Sigmoid colon (tissue), 7 donors: ENCODE results near the gene HTT. TPM values are rescaled to one million over a fixed set of nuclear protein-coding genes. Genes with fewer than 3 reads are reported as not detected.

ENCODE experiments used
- DNase-seq: peaks from one replicate; pipeline ENCODE4 v3.0.0-alpha.2; 2019
- H3K27ac ChIP-seq, 4 donors: fragments of 200-600 bp; sonication (generic); one replicate each; pipeline ENCODE4 v1.5.1; 2016 to 2019; ENCODE audit warnings: mild to moderate bottlenecking in 1 of 4
- H3K27me3 ChIP-seq, 3 donors: fragments of 200-600 bp; sonication (generic); one replicate each; pipeline ENCODE4 v1.5.1; 2019; ENCODE audit warnings: mild to moderate bottlenecking in 1 of 3
- H3K36me3 ChIP-seq, 4 donors: fragments of 200-600 bp; sonication (generic); one replicate each; pipeline ENCODE4 v1.5.1; 2016 to 2019
- H3K4me1 ChIP-seq, 4 donors: fragments of 200-600 bp; sonication (generic); one replicate each; pipeline ENCODE4 v1.5.1; 2017 to 2019
- H3K4me3 ChIP-seq, 4 donors: fragments of 200-600 bp; sonication (generic); one replicate each; pipeline ENCODE4 v1.5.1; 2017 to 2019; ENCODE audit warnings: mild to moderate bottlenecking in 2 of 4, moderate library complexity in 1 of 4
- H3K9me3 ChIP-seq, 4 donors: fragments of 200-600 bp in 3 of 4; sonication (generic) in 3 of 4; one replicate each; pipeline versions ENCODE4 v1.5.1 to v1.6.1; 2013 to 2019
- EP300 ChIP-seq, 4 donors: sonication (generic); formaldehyde crosslinking; IDR thresholded peaks; one replicate each; pipeline ENCODE4 v1.6.1; 2017; ENCODE audit warnings: antibody characterized with exemption in 4 of 4
- POLR2A ChIP-seq, 2 donors: fragments of 450-650 bp; IDR thresholded peaks; one replicate each; pipeline ENCODE4 v1.6.1; 2016; ENCODE audit warnings: antibody characterized with exemption in 2 of 2, mild to moderate bottlenecking in 2 of 2, moderate library complexity in 2 of 2
- POLR2AphosphoS5 ChIP-seq, 4 donors: sonication (generic); formaldehyde crosslinking; IDR thresholded peaks; one replicate each; pipeline ENCODE4 v1.6.1; 2017; ENCODE audit warnings: antibody characterized with exemption in 4 of 4
- WGBS, 2 donors: extraction: QIAGEN DNeasy Blood & Tissue Kit; methylation state at CpG; one replicate each; pipeline ENCODE4 v1.1.7; 2013; 5-methylcytosine and 5-hydroxymethylcytosine counted together
- intact Hi-C: fragments of 100-400 bp; cut with DNase I; formaldehyde crosslinking; loops from one replicate; pipeline ENCODE4 v1.15.1; 2023
- polyA plus RNA-seq, 3 donors: library from polyadenylated mRNA; stranded (reverse); fragments of 200-250 nt; gene quantifications; one replicate each; pipeline ENCODE4 v1.2.3, GENCODE V29; 2013
- total RNA-seq, 4 donors: library from RNA; depleted of rRNA; stranded (reverse); fragments of >200 nt; gene quantifications; one replicate each; pipeline ENCODE4 v1.1.0, GENCODE V29; 2016
- TF ChIP-seq, protein P1 (sequence below), 4 experiments: fragments of 450-650 bp in 3 of 4; fragments of 200-600 bp in 1 of 4; IDR thresholded peaks; one replicate each; pipeline ENCODE4 v1.5.1; 2016 to 2019; ENCODE audit warnings: antibody characterized with exemption in 4 of 4, mild to moderate bottlenecking in 3 of 4, moderate library complexity in 2 of 4
- donor health status: healthy with polysubstance abuse.
- donor health status: Bipolar disorder and iron deficiency.
- donor health status: healthy.

The HTT gene
- total and polyA plus RNA-seq, 7 donors, result 6.5 to 41.5 (median 22.7) TPM

GRCh38 chr4:3192827-3193226, 118.3 kb downstream of the HTT start:
- no peak overlapping the region for H3K27ac ChIP-seq
- H3K9me3 ChIP-seq, result no peaks in the 10 kb centered on the region
- WGBS, 2 donors, result 95 to 96% methylated on average over 12 of the region's 12 CpGs
- intact Hi-C loops, result no loop called here
- TF ChIP-seq POLR2AphosphoS5 (IDR thresholded peaks at IDR 0.05) (no peak), EP300 (IDR thresholded peaks at IDR 0.05) (no peak), POLR2A (IDR thresholded peaks at IDR 0.05) (no peak)
- TF ChIP-seq, protein P1, sequence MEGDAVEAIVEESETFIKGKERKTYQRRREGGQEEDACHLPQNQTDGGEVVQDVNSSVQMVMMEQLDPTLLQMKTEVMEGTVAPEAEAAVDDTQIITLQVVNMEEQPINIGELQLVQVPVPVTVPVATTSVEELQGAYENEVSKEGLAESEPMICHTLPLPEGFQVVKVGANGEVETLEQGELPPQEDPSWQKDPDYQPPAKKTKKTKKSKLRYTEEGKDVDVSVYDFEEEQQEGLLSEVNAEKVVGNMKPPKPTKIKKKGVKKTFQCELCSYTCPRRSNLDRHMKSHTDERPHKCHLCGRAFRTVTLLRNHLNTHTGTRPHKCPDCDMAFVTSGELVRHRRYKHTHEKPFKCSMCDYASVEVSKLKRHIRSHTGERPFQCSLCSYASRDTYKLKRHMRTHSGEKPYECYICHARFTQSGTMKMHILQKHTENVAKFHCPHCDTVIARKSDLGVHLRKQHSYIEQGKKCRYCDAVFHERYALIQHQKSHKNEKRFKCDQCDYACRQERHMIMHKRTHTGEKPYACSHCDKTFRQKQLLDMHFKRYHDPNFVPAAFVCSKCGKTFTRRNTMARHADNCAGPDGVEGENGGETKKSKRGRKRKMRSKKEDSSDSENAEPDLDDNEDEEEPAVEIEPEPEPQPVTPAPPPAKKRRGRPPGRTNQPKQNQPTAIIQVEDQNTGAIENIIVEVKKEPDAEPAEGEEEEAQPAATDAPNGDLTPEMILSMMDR (IDR thresholded peaks at IDR 0.05), result no peak
- no peaks in the 10 kb centered on the region for H3K27me3 ChIP-seq
- H3K4me3 ChIP-seq, result no peak overlapping the region
- H3K36me3 ChIP-seq, result peaks cover 14 to 72% (median 24%) of the 10 kb centered on the region in 4 donors
- H3K4me1 ChIP-seq, result no peaks in the 10 kb centered on the region
- no peak for DNase-seq

DNA sequence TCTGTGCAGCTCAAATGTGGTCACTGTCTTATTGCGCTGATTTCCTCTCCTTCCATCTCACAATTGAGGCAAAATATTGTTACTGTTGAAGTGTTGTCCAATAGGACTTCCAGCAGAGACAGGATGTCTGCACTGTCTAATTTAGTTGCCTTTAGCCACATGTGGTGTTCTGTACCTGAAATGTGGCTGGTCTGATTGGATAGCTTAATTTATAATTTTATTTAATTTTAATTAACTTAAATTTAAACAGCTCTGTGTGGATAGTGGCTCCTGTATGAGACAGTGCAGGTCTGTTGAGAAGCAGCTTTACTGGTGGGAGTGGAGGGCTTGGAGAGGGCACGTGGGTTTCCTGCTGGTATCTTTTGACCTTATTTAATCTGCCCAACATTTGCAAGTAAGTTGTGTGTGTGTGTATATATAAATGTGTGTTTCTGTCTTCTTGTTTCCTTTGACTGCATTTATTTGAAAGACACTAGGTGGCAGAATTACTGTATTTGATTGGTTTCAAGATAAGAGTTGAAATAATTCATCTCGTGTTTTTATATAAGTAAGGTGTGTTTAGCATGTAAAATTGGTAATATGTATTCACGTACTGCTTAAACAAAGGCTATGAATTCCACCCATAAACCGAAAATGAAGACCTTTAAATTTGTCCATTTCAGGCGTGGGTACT, 119.2 kb downstream of the HTT start:
- no peak for DNase-seq
- 47 to 61% methylated on average over 6 of the region's 6 CpGs for WGBS, 2 donors
- H3K27ac ChIP-seq, result no peak overlapping the region
- H3K27me3 ChIP-seq, result no peaks in the 10 kb centered on the region
- no peaks in the 10 kb centered on the region for H3K9me3 ChIP-seq
- no peaks in the 10 kb centered on the region for H3K4me1 ChIP-seq
- intact Hi-C loops, result no loop called here
- peaks cover 12 to 63% (median 17%) of the 10 kb centered on the region in 4 donors for H3K36me3 ChIP-seq
- H3K4me3 ChIP-seq, result no peak overlapping the region
- TF ChIP-seq EP300 (IDR thresholded peaks at IDR 0.05), result no peak
- TF ChIP-seq, protein P1 (IDR thresholded peaks at IDR 0.05), result peak in 1 of 4 experiments; percentile 16
- TF ChIP-seq POLR2AphosphoS5 (IDR thresholded peaks at IDR 0.05), result no peak

GRCh38 chr4:3196670-3197359, 122.3 kb downstream of the HTT start:
- 84 to 91% methylated on average over 7 of the region's 7 CpGs for WGBS, 2 donors
- Histone ChIP-seq H3K9me3 (no peaks in the 10 kb centered on the region), H3K27ac (no peak overlapping the region), H3K27me3 (no peaks in the 10 kb centered on the region), H3K36me3 (peaks cover 0 to 48% (median 9%) of the 10 kb centered on the region in 4 donors), H3K4me3 (no peak overlapping the region), H3K4me1 (peaks cover 0 to 2% (median 0%) of the 10 kb centered on the region in 4 donors)
- DNase-seq, result no peak
- TF ChIP-seq EP300 (IDR thresholded peaks at IDR 0.05) (no peak), POLR2AphosphoS5 (IDR thresholded peaks at IDR 0.05) (no peak), POLR2A (IDR thresholded peaks at IDR 0.05) (no peak)
- TF ChIP-seq, protein P1 (IDR thresholded peaks at IDR 0.05), result no peak
- intact Hi-C loops, result no loop called here

- Histone ChIP-seq H3K27me3 (no peaks in the 10 kb centered on the region), H3K36me3 (peaks cover 0 to 41% (median 9%) of the 10 kb centered on the region in 4 donors), H3K4me3 (no peak overlapping the region), H3K9me3 (no peaks in the 10 kb centered on the region), H3K27ac (no peak overlapping the region), H3K4me1 (peaks cover 0 to 4% (median under 1%) of the 10 kb centered on the region in 4 donors)
- 82 to 88% methylated on average over 9 of the region's 9 CpGs for WGBS, 2 donors
- TF ChIP-seq POLR2AphosphoS5 (IDR thresholded peaks at IDR 0.05) (no peak), EP300 (IDR thresholded peaks at IDR 0.05) (no peak), POLR2A (IDR thresholded peaks at IDR 0.05) (no peak)
- TF ChIP-seq, protein P1 (IDR thresholded peaks at IDR 0.05), result no peak
- intact Hi-C loops, result no loop called here
- no peak for DNase-seq
Observed at GRCh38 chr4:3197366-3198105, 123.1 kb downstream of the HTT start.
